Chondrocyte (in vitro differentiated cells): ENCODE measurements around the gene ZNF438. TPM values are rescaled to one million over a fixed set of nuclear protein-coding genes. Genes with fewer than 3 reads are reported as not detected.

ENCODE experiments used
- DNase-seq: peaks from one replicate; pipeline ENCODE4 v3.0.0; 2021; ENCODE audit warnings: mixed read lengths, low spot score
- H3K27ac Mint-ChIP-seq: one replicate; pipeline ENCODE4 v1.8.0; 2021; ENCODE audit warnings: mild to moderate bottlenecking, moderate library complexity, mixed read lengths; ENCODE audit not compliant: unreplicated experiment
- H3K27me3 Mint-ChIP-seq: 2 replicates; pipeline ENCODE4 v1.8.0; 2021; ENCODE audit warnings: low read depth, mixed read lengths
- H3K36me3 Mint-ChIP-seq: 2 replicates; pipeline ENCODE4 v1.8.0; 2021; ENCODE audit warnings: low read depth, mixed read lengths
- H3K4me1 Mint-ChIP-seq: 2 replicates; pipeline ENCODE4 v1.8.0; 2021; ENCODE audit warnings: low read depth, mild to moderate bottlenecking, mixed read lengths
- H3K4me3 Mint-ChIP-seq: one replicate; pipeline ENCODE4 v1.8.0; 2021; ENCODE audit warnings: mild to moderate bottlenecking, moderate library complexity, mixed read lengths; ENCODE audit not compliant: unreplicated experiment
- H3K9me3 Mint-ChIP-seq: 2 replicates; pipeline ENCODE4 v1.8.0; 2021; ENCODE audit warnings: low read depth, mixed read lengths
- total RNA-seq: library from RNA; stranded (reverse); gene quantifications from 3 replicates; pipeline ENCODE4 v1.2.1, GENCODE V29; 2021
- TF ChIP-seq, protein P1 (sequence below): fragments of 200-600 bp; sonication (generic); IDR thresholded peaks from 2 replicates; pipeline ENCODE4 v1.5.0; 2021; ENCODE audit warnings: antibody characterized with exemption, mild to moderate bottlenecking, moderate library complexity

ZNF438 gene
- total RNA-seq, 1 donor from 2014 or later: 4.9 TPM

DNA sequence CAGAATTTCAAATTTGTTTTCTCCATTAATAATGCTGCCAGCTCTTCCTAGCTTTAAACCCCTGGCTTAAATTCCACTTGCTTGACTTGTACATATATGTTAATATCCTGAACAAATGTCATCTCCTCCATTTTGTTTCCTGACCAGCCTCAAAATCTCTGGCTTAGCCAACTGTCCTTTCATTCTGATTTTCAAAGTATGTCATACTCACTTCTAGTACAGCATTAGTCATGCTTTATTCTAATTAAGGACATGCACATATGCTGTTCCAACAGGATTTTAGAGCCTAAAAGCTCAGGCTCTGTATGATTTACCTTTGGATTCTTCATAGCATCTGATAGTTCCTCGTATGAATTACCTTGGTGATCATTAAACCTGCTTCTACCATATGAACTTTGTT, 158.3 kb downstream of the ZNF438 start:
- H3K9me3 Mint-ChIP-seq: no peaks in the 10 kb centered on the region
- DNase-seq: no peak
- peaks cover 3% of the 10 kb centered on the region for H3K36me3 Mint-ChIP-seq
- H3K4me1 Mint-ChIP-seq: no peaks in the 10 kb centered on the region
- no peak overlapping the region for H3K27ac Mint-ChIP-seq
- TF ChIP-seq, protein P1, sequence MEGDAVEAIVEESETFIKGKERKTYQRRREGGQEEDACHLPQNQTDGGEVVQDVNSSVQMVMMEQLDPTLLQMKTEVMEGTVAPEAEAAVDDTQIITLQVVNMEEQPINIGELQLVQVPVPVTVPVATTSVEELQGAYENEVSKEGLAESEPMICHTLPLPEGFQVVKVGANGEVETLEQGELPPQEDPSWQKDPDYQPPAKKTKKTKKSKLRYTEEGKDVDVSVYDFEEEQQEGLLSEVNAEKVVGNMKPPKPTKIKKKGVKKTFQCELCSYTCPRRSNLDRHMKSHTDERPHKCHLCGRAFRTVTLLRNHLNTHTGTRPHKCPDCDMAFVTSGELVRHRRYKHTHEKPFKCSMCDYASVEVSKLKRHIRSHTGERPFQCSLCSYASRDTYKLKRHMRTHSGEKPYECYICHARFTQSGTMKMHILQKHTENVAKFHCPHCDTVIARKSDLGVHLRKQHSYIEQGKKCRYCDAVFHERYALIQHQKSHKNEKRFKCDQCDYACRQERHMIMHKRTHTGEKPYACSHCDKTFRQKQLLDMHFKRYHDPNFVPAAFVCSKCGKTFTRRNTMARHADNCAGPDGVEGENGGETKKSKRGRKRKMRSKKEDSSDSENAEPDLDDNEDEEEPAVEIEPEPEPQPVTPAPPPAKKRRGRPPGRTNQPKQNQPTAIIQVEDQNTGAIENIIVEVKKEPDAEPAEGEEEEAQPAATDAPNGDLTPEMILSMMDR: no peak
- no peaks in the 10 kb centered on the region for H3K27me3 Mint-ChIP-seq
- no peak overlapping the region for H3K4me3 Mint-ChIP-seq

DNA sequence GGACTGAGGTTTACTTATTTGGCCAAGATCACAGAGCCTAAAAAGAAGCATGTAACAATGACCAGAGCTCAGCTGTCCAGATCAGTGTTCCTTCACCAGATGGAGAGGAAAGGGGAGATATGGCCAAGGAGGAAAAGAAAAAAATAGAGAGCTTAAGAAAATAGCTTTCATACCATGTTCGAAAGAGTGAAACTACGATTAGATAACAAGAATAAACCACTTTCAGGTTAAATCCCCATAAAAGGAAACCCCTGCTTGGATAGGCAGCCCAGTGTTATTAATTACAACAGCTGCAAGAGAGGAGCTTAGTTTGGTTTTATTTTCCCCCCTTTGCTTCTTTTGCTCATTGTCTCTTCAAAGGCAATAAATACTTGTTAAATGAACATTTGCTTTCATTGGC, 160.8 kb downstream of the ZNF438 start:
- Mint-ChIP-seq H3K4me3 (no peak overlapping the region), H3K27me3 (no peaks in the 10 kb centered on the region), H3K9me3 (no peaks in the 10 kb centered on the region), H3K27ac (no peak overlapping the region), H3K36me3 (peaks cover 3% of the 10 kb centered on the region), H3K4me1 (no peaks in the 10 kb centered on the region)
- DNase-seq: no peak
- TF ChIP-seq, protein P1: no peak

DNA sequence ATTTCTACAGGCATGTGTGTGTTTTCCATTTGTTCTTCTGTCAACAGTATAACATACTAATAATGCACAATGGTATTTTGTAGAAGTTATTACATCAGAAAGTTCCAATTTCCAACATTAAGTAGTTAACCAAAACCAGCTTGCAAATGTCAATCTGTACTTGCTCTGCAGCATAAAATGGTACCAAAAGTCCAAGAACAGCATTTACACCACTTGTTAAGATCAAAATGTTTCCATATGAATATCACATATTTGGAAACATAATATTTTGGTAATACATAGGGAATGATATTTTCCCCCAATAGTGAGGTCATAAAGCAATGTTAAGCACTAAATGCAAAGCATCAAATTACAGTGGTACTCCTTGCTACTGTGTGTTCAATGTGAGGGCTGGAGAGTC, 162.1 kb downstream of the ZNF438 start:
- Mint-ChIP-seq H3K9me3 (no peaks in the 10 kb centered on the region), H3K27me3 (no peaks in the 10 kb centered on the region), H3K27ac (no peak overlapping the region), H3K4me1 (no peaks in the 10 kb centered on the region), H3K4me3 (no peak overlapping the region), H3K36me3 (no peaks in the 10 kb centered on the region)
- DNase-seq: no peak
- TF ChIP-seq, protein P1: no peak

DNA sequence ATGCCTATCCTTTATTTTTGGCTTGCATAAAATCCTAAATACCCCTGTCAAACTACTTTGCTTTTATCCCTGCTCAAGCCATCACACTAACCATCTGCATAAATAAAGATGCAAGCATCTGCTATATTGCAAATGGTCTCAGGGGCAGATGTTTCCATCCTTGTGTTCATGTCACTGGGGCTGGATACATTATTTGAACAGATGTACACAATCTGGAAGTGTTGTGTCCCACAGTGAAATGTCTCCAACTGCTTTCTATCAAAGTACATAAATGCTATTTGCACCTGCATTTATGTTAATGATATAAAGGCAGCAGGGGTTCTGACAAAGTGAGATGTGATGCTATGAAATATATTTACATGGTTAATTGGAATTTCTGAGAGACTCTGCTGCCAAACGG, 163.1 kb downstream of the ZNF438 start:
- DNase-seq: no peak
- TF ChIP-seq, protein P1: no peak
- H3K27me3 Mint-ChIP-seq: no peaks in the 10 kb centered on the region
- H3K9me3 Mint-ChIP-seq: no peaks in the 10 kb centered on the region
- H3K27ac Mint-ChIP-seq: no peak overlapping the region
- no peaks in the 10 kb centered on the region for H3K36me3 Mint-ChIP-seq
- H3K4me3 Mint-ChIP-seq: no peak overlapping the region
- no peaks in the 10 kb centered on the region for H3K4me1 Mint-ChIP-seq

DNA sequence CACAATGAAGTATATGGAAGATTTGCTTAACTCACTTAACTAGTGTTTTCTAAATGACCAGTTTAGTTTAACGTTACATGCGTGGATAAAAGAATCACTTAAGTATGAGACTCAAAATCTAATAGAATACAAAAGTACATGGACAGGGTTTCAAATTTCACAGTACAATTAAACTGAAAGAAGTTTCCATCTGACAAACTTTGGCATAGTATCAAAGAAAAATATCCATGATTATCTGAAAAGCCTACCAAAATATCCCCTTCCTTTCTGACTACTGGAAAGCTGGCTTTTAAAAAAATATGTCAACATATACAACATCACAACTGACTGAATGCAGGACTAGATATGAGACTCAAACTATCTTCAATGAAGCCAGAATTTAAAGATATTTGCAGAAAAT, 164.8 kb downstream of the ZNF438 start:
- no peak for DNase-seq
- Mint-ChIP-seq H3K9me3 (no peaks in the 10 kb centered on the region), H3K27ac (no peak overlapping the region), H3K36me3 (no peaks in the 10 kb centered on the region), H3K4me3 (no peak overlapping the region), H3K27me3 (no peaks in the 10 kb centered on the region), H3K4me1 (no peaks in the 10 kb centered on the region)
- TF ChIP-seq, protein P1: no peak
